NOMO-1 (cell line): ENCODE data around the gene PTPRD.
"Not testable (repeated sequence)": the region's sequence is repeated elsewhere in the genome, so short reads cannot be mapped to it uniquely, and the experiment has no call there.

Experiments
- DNase-seq, 2 experiments: peaks; one replicate each; lab custom pipeline; 2025; ENCODE audit not compliant: unreplicated experiment in 2 of 2; lab: John Stamatoyannopoulos, UW

The PTPRD gene

DNA sequence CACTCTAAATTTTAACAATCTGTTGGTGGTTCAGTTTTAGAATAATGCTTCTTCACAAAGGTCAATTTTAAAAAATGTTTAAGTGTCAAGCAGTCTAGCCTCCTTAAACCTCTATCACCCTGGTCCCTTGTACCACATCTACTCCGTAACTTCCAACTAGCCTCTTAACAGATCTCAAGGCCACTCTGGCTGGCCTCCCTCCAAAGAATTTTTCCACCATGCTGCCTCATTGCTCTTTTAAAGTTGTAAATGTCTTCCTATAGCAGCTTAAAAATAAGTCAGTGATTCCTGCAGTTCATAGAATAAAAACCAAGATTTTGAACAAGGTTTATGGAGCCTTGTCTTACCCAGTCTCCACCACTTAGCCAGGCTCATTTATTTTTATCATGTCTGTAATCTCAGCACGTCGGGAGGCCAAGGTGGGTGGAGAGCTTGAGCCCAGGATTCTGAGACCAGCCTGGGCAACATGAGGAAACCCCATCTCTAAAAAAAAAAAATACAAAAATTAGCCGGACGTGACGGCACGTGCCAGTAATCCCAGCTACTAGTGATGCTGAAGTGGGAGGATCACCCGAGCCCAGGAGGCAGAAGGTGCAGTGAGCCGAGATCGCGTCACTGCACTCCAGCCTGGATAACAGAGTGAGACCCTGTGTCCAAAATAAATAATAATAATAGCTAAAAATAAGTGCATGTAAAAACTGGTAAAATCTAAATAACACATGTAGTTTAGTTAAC is 1888.4 kb downstream of the PTPRD start:
- DNase-seq: no peak

DNA sequence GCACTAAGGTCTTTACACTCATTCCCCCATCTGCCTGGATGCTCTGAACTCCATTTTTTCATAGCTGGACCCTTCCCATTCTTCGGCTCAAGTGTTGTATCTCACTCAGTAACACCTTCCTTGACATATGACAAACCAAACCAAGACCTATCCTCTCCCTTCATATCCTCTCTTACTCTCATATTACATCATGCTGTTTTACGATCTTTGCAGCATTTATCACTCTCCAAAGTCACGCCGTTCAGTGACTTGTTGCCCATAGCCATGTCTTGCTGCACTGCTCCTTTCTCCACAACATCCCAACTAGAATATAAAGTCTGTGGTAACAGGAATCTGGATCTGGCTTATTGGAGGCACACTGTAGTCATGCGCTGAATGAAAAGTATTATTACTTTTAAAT is 1889.6 kb downstream of the PTPRD start:
- DNase-seq: no peak

GRCh38 chr9:8719833-8720486 is 1892.8 kb downstream of the PTPRD start:
- no peak for DNase-seq

GRCh38 chr9:8718121-8718725 is 1894.6 kb downstream of the PTPRD start:
- no peak for DNase-seq

GRCh38 chr9:8717146-8717545 is 1895.7 kb downstream of the PTPRD start:
- no peak for DNase-seq

DNA sequence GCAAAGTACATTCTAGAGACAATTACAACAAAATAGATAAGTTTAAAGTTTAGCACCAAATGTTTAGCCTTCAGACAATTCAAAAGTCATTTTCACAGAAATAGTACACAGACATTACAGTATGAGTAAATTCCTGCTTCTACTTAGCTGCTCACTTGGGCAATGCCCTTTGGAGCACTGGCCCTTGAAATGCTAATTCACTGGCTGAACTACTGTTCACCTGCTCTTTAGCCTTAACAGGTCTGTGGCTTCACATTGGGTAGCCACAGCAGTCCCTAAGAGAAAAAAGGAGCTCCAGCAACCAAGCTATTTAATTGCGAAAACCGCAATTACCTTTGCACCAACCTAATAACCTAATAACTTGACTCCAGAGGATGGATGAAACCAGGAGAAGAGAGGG is 1897.0 kb downstream of the PTPRD start:
- DNase-seq: no peak

DNA sequence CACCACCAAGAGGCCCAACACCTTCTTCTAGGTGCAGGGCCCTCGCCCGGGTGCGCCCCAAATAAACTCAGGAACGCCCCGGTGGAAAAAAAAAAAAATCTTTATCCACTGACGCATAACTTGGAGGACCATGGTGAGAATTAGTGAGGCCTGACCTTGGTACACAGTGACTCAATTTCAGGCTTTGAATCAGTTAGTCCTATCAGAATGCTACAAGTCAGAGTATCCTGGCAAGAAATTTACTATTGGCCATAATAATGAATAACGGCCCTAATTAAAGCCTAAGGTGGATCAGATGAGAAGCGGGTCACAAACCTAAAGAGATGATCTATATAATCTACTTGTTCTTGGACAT is 1899.0 kb downstream of the PTPRD start:
- DNase-seq: no peak

GRCh38 chr9:8713149-8713810 is 1899.5 kb downstream of the PTPRD start:
- DNase-seq: no peak

DNA sequence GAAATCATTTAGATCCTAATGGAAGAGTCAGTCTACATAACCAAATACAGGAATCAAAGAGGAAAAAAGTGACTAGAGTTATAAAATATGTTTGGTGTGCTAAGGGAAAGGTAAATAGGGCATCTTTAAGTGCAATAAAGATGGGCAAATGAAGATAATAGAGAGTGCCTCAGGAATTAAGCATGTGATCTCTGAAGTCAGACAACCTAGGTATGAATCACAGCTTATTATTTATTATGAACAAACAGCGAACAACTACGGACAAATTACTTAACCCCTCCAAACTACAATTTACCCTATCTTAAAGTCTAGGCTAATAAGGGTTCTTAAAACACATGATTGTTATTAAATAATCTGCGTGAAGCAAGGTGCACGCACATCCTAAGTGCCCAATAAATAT is 1903.1 kb downstream of the PTPRD start:
- DNase-seq: no peak

DNA sequence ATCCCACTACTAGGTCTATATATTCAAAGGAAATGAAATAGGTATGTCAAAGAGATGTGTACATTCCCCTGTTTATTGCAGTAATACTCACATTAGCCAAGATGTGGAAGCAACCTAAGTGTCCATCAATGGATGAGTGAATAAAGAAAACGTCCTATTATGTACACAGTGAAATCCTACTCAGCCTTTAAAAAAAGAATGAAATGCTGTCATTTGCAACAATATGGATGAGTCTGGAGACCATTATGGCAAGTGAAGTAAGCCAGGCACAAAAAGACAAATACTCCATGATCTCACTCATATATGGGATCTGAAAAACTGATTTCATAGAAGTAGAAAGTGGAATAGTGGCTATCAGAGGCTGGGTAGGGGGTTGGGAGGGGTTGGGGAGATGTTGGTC is 1904.1 kb downstream of the PTPRD start:
- DNase-seq: no peak

GRCh38 chr9:8706998-8707397 is 1905.8 kb downstream of the PTPRD start:
- DNase-seq: no peak

DNA sequence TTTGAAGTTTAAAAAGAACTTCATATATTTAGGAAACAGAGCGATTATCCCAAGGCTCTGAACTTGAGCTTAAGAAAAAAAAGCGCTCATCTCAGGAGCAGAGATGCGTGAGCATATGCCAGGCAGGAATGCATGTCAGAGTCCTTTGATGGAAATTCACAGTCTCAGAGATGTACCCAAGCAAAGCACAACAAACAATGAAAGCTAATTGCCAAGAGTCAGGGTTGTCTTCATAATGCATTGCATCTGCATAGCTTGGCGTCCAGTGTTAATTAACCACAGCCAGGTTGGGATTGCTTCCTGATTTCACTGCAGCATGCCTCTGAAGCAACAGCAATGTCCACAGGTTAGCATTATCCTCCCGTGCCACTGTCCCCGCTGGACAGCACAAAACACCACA is 1906.3 kb downstream of the PTPRD start:
- no peak for DNase-seq

DNA sequence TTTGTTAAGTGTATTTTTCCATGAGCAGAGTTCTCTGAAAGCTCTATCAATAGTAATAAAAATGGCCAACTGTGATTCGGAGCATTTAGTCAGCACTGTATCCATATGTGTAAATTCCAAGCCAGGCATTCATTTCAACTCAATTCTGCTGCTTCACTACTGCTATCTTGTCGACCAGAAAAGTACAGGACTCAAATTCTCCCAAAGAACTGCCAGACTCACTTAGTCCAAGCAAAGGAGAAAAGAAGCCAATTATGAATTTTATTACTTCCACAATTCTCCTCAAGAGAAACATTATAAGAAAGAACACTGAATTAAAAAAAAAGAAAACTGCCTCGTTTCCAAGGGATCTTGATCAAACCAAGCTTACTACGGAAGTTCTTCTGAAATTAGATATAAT is 1906.9 kb downstream of the PTPRD start:
- DNase-seq: no peak

GRCh38 chr9:8703904-8704303 is 1908.9 kb downstream of the PTPRD start:
- no peak for DNase-seq

DNA sequence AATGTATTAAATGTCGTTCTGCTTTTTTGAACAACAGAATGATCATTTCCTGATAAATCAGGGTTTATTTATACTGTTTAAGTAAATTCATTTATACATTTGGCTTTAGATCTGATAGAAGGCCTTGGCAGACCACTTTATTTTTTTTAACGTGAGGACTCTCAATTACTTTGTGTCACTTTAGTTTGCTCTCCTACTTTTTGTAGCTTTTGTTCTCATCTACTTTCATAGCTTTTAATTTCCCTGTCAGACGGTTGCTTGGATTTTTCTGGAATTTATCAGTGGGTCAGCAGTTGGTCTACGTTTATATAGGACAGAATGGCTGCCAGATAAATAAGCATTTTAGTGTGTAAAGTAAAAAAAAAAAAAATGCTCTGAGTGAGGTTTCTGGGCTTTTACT is 1910.9 kb downstream of the PTPRD start:
- DNase-seq: no peak

- DNase-seq: not testable (repeated sequence)
These were observed 1915.2 kb downstream of the PTPRD start for GRCh38 chr9:8697565-8697964.

- no peak for DNase-seq
These were observed 1916.3 kb downstream of the PTPRD start for GRCh38 chr9:8696516-8696915.

GRCh38 chr9:8694983-8695588 is 1917.7 kb downstream of the PTPRD start:
- DNase-seq: no peak

GRCh38 chr9:8693464-8693863 is 1919.3 kb downstream of the PTPRD start:
- no peak for DNase-seq

- peak in 1 of 2 experiments; percentile 51 for DNase-seq
These were observed 1926.3 kb downstream of the PTPRD start for GRCh38 chr9:8686516-8686915.

DNA sequence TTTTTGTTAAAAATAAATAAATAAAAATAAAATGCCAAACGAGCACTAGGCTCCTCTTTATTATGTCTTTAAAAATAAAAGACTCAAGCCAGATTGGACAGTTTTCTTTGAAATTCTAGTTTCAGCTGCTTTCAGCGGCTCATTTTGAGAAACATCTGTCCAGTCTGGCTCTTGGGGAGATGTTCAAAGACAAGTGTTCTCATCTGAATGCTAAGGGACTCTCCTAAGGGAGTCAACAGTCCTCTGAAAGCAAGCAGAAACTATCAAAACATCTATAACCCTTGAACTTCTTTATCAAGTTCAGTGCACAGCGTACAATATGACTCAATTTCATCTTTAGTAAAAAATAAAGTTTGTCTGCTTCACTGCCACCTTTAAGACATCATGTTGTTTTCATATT is 1927.0 kb downstream of the PTPRD start:
- DNase-seq: no peak
